GM18868 (cell line): ENCODE measurements around the gene NANS.
A peak's percentile ranks its signal among the peaks of the same experiment; 100 is the strongest.

Experiments used
- ATAC-seq: cut with Tn5 transposase; IDR thresholded peaks from one replicate; pipeline ENCODE4 v1.9.1; 2021; ENCODE audit warnings: mild to moderate bottlenecking, moderate library complexity; ENCODE audit not compliant: unreplicated experiment

Gene NANS

GRCh38 chr9:98038958-98039357 is 17.6 kb upstream of the NANS start:
- peak; percentile 31 for ATAC-seq

- ATAC-seq, result peak; percentile 45
Observed at GRCh38 chr9:98039607-98040017, 16.9 kb upstream of the NANS start.

GRCh38 chr9:98040212-98040611 is 16.3 kb upstream of the NANS start:
- ATAC-seq, result no peak

- no peak for ATAC-seq
Observed at GRCh38 chr9:98043915-98044314, 12.6 kb upstream of the NANS start.

- ATAC-seq, result peak; percentile 90
Observed at GRCh38 chr9:98045234-98046179, 11.0 kb upstream of the NANS start.

GRCh38 chr9:98046180-98046543 is 10.4 kb upstream of the NANS start:
- no peak for ATAC-seq

- no peak for ATAC-seq
Observed at GRCh38 chr9:98047002-98047401, 9.5 kb upstream of the NANS start.

GRCh38 chr9:98049288-98050072 is 7.1 kb upstream of the NANS start:
- ATAC-seq, result no peak

GRCh38 chr9:98050351-98050750 is 6.2 kb upstream of the NANS start:
- no peak for ATAC-seq

GRCh38 chr9:98054376-98054951 is 2.1 kb upstream of the NANS start:
- ATAC-seq, result no peak

GRCh38 chr9:98057138-98057799 is 737 bp downstream of the NANS start:
- no peak for ATAC-seq

- ATAC-seq, result no peak
Observed at GRCh38 chr9:98062161-98062560, 5.6 kb downstream of the NANS start.

GRCh38 chr9:98064623-98065392 is 8.3 kb downstream of the NANS start:
- ATAC-seq, result no peak

- no peak for ATAC-seq
Observed at GRCh38 chr9:98066235-98066634, 9.7 kb downstream of the NANS start.

- no peak for ATAC-seq
Observed at GRCh38 chr9:98067184-98067583, 10.7 kb downstream of the NANS start.

GRCh38 chr9:98069551-98069950 is 13.0 kb downstream of the NANS start:
- no peak for ATAC-seq

GRCh38 chr9:98070704-98071103 is 14.2 kb downstream of the NANS start:
- ATAC-seq, result no peak

GRCh38 chr9:98071737-98072136 is 15.2 kb downstream of the NANS start:
- no peak for ATAC-seq

- ATAC-seq, result no peak
Observed at GRCh38 chr9:98074115-98074990, 17.8 kb downstream of the NANS start.
